Lung (tissue), 12 donors: ENCODE data around the gene MYBPH. TPM values are rescaled to one million over a fixed set of nuclear protein-coding genes. Genes with fewer than 3 reads are reported as not detected.

Experiments used
- ATAC-seq: fragments of 200-7000 bp; cut with Tn5 transposase; one replicate; pipeline ENCODE4 v1.9.1; 2020; ENCODE audit warnings: moderate number of reproducible peaks; ENCODE audit not compliant: insufficient read depth, low FRiP score
- DNase-seq, 3 donors: peaks; one replicate each; pipeline ENCODE4 v3.0.0-alpha.2; 2013 to 2017
- H3K27ac ChIP-seq, 2 donors: one replicate each; pipeline ENCODE4 v1.5.1; 2013; ENCODE audit warnings: mild to moderate bottlenecking in 2 of 2, moderate library complexity in 2 of 2, control low read depth in 1 of 2, inconsistent platforms in 1 of 2, low read depth in 1 of 2, low read length in 1 of 2
- H3K27me3 ChIP-seq, 3 donors: one replicate each; pipeline ENCODE4 v1.5.1; 2013; ENCODE audit warnings: low read length in 2 of 3; ENCODE audit not compliant: control insufficient read depth in 3 of 3, insufficient read depth in 3 of 3
- H3K36me3 ChIP-seq, 4 donors: one replicate each; pipeline ENCODE4 v1.5.1; 2013; ENCODE audit warnings: low read length in 4 of 4, mild to moderate bottlenecking in 1 of 4, moderate library complexity in 1 of 4; ENCODE audit not compliant: control insufficient read depth in 4 of 4, insufficient read depth in 4 of 4
- H3K4me1 ChIP-seq, 5 donors: one replicate each; pipeline ENCODE4 v1.5.1; 2013; ENCODE audit warnings: low read length in 5 of 5, mild to moderate bottlenecking in 2 of 5, moderate library complexity in 1 of 5; ENCODE audit not compliant: control insufficient read depth in 5 of 5, insufficient read depth in 5 of 5
- H3K4me3 ChIP-seq: one replicate; pipeline ENCODE4 v1.5.1; 2013; ENCODE audit warnings: mild to moderate bottlenecking, control low read depth, moderate library complexity
- H3K9ac ChIP-seq, 2 donors: one replicate each; pipeline ENCODE4 v1.5.1; 2013; ENCODE audit warnings: low read length in 2 of 2, control low read depth in 1 of 2; ENCODE audit not compliant: insufficient read depth in 1 of 2
- H3K9me3 ChIP-seq, 4 donors: one replicate each; pipeline ENCODE4 v1.5.1; 2013; ENCODE audit warnings: low read length in 3 of 4, mild to moderate bottlenecking in 1 of 4, moderate library complexity in 1 of 4; ENCODE audit not compliant: control insufficient read depth in 4 of 4, insufficient read depth in 3 of 4
- WGBS, 2 donors: extraction: QIAGEN DNeasy Blood & Tissue Kit; methylation state at CpG; one replicate each; pipeline ENCODE4 v1.1.7; 2013; 5-methylcytosine and 5-hydroxymethylcytosine counted together
- polyA plus RNA-seq, 2 donors: library from polyadenylated mRNA; stranded (reverse); fragments of 200-250 nt; gene quantifications; one replicate each; pipeline ENCODE4 v1.2.1, GENCODE V29; 2013
- total RNA-seq, 2 donors: library from RNA; depleted of rRNA in 1 of 2; stranded (reverse); fragments of >200 nt in 1 of 2; gene quantifications; one replicate each; pipeline ENCODE4 v1.2.1, GENCODE V29; 2014 to 2021
- TF ChIP-seq, protein P1 (sequence below): IDR thresholded peaks from 2 replicates; pipeline ENCODE4 v1.5.1; 2012; ENCODE audit warnings: mild to moderate bottlenecking; ENCODE audit errors: control extremely low read depth, extremely low read depth
- donor health status: control.
- donor health status: control.
- donor health status: Bipolar disorder and iron deficiency.
- donor health status: healthy.
- donor health status: DM: yes; HTN: yes; CAD: no.

MYBPH gene
- total and polyA plus RNA-seq, 4 donors, result 0.16 to 0.41 TPM; not detected in 2

DNA sequence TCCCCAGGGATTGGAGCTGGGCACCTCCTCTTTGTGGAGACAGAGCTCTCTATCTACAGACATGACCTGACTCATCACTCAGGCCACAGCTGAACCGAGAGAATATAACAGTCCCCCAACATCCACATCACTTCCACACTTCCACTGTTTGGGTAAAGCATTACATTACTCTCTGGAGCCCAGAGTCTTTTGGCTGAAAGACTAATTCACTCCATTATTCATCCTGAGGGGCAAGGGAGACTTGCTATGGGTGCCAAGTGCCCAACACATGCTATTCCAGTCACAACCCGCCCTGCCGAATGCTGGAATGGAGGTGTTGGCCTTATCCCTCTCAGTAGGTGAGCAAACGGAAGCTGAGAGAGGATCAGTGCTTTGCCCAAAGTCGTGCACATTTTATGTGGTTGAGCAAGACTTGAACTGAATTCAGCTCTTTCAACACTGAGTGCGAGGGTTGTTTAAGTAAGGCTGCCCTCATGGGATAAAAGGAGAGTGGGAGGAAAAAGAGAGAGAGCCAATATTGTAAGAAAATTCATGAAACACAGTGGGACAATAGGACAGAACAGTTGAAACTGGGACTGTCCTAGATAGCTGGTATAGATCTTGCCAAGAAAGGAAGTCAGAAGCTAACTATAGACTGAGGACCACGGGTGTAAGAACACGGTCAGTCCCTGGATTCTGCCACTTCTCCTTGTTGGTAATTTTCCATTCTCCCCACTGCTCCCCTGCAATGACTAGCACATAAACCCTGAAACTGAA, 24.4 kb upstream of the MYBPH start:
- Histone ChIP-seq H3K36me3 (no peaks in the 10 kb centered on the region), H3K4me1 (peaks cover 0 to 33% (median 11%) of the 10 kb centered on the region in 5 donors), H3K9me3 (no peaks in the 10 kb centered on the region), H3K27ac (peak overlapping the region in 1 of 2 donors; percentile 43), H3K27me3 (peaks cover 0 to 5% (median 0%) of the 10 kb centered on the region in 3 donors), H3K4me3 (no peak overlapping the region), H3K9ac (no peak overlapping the region)
- ATAC-seq, result peak; percentile 51
- TF ChIP-seq, protein P1, sequence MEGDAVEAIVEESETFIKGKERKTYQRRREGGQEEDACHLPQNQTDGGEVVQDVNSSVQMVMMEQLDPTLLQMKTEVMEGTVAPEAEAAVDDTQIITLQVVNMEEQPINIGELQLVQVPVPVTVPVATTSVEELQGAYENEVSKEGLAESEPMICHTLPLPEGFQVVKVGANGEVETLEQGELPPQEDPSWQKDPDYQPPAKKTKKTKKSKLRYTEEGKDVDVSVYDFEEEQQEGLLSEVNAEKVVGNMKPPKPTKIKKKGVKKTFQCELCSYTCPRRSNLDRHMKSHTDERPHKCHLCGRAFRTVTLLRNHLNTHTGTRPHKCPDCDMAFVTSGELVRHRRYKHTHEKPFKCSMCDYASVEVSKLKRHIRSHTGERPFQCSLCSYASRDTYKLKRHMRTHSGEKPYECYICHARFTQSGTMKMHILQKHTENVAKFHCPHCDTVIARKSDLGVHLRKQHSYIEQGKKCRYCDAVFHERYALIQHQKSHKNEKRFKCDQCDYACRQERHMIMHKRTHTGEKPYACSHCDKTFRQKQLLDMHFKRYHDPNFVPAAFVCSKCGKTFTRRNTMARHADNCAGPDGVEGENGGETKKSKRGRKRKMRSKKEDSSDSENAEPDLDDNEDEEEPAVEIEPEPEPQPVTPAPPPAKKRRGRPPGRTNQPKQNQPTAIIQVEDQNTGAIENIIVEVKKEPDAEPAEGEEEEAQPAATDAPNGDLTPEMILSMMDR, result no peak
- peak in 2 of 3 donors; percentile 73 to 90 for DNase-seq
- WGBS, 2 donors, result 33 to 34% methylated on average over 8 of the region's 8 CpGs

DNA sequence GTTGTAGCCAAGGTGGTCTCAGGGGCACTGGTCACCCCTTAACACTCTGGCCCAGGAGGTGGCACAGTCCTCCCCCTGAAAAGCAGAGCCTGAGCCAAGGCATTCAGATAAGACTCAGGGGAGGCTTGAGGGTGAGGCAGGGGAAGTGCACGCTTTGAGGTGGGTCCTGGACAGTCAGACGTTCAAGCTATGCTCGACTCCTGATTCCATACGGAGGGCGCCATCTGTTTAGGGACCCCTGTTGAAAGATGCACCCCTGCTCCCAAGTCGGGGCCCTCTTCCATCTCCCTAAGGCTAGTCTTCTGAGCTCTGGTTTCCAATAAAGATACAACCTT, 23.8 kb upstream of the MYBPH start:
- H3K4me3 ChIP-seq, result no peak overlapping the region
- H3K27me3 ChIP-seq, result peaks cover 0 to 5% (median 0%) of the 10 kb centered on the region in 3 donors
- peak overlapping the region in 1 of 2 donors; percentile 34 for H3K27ac ChIP-seq
- TF ChIP-seq, protein P1, result no peak
- no peak for ATAC-seq
- H3K9ac ChIP-seq, result no peak overlapping the region
- H3K36me3 ChIP-seq, result no peaks in the 10 kb centered on the region
- peaks cover 0 to 33% (median 11%) of the 10 kb centered on the region in 5 donors for H3K4me1 ChIP-seq
- H3K9me3 ChIP-seq, result no peaks in the 10 kb centered on the region
- WGBS, 2 donors, result 90 to 94% methylated on average over 6 of the region's 6 CpGs
- DNase-seq, result no peak

DNA sequence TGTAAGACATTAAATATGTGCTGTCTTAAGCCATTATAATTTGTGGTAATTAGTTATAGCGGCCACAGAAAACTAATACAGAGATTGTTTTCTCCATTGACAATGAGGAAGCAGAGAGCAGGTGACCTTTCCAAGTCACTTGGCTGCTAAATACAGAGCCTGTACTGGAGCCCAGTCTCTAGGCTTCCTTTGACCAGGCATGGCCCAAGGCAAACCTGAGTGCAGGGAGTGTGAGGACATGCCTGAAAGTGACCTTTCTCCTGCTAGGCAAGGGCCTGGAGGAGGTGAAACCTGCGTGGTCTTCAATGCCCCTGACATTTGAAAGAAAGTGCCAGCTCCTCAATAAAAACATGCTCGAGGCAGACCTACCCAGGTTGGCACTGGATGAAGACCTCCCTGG, 23.4 kb upstream of the MYBPH start:
- TF ChIP-seq, protein P1, result no peak
- Histone ChIP-seq H3K9ac (no peak overlapping the region), H3K9me3 (no peaks in the 10 kb centered on the region), H3K27ac (peak overlapping the region in 1 of 2 donors; percentile 34), H3K4me1 (peaks cover 0 to 33% (median 11%) of the 10 kb centered on the region in 5 donors), H3K27me3 (peaks cover 0 to 4% (median 0%) of the 10 kb centered on the region in 3 donors), H3K4me3 (no peak overlapping the region), H3K36me3 (no peaks in the 10 kb centered on the region)
- 88 to 90% methylated on average over 3 of the region's 3 CpGs for WGBS, 2 donors
- ATAC-seq (no peak), DNase-seq (no peak)
